ENCODE data around the gene LRRC4C.

The LRRC4C gene

GRCh38 chr11:40838181-40838683 is 621.2 kb downstream of the LRRC4C start:
- H3K36me3 ChIP-seq (ENCODE audit: insufficient read depth, low read length): no peaks in the 10 kb centered on the region
- H3K9me3 ChIP-seq (replicated peaks; ENCODE audit: low read length): peaks cover 4% of the 10 kb centered on the region

GRCh38 chr11:40827116-40827515 is 632.3 kb downstream of the LRRC4C start:
- Histone ChIP-seq H3K4me3 (ENCODE audit: low read length) (no peak overlapping the region), H3K9me3 (replicated peaks; ENCODE audit: low read length) (peaks cover 2% of the 10 kb centered on the region), H3K4me1 (ENCODE audit: control insufficient read depth, insufficient read depth, low read length) (no peaks in the 10 kb centered on the region), H3K9ac (ENCODE audit: low read depth, low read length) (no peak overlapping the region), H3K36me3 (ENCODE audit: insufficient read depth, low read length) (no peaks in the 10 kb centered on the region), H3K4me2 (ENCODE audit: low read length) (no peak overlapping the region), H3K27me3 (ENCODE audit: control insufficient read depth, insufficient read depth, low read length) (no peaks in the 10 kb centered on the region)

More at GRCh38 chr11:40838181-40838683, 621.2 kb downstream of the LRRC4C start:
- H3K4me3 ChIP-seq (ENCODE audit: low read length): no peak overlapping the region
- H3K9ac ChIP-seq (ENCODE audit: low read depth, low read length): no peak overlapping the region
- no peak overlapping the region for H3K4me2 ChIP-seq (ENCODE audit: low read length)
- no peaks in the 10 kb centered on the region for H3K4me1 ChIP-seq (ENCODE audit: control insufficient read depth, insufficient read depth, low read length)
- no peaks in the 10 kb centered on the region for H3K27me3 ChIP-seq (ENCODE audit: control insufficient read depth, insufficient read depth, low read length)

- H3K9me3 ChIP-seq (replicated peaks; ENCODE audit: low read length): peaks cover 2% of the 10 kb centered on the region
- no peaks in the 10 kb centered on the region for H3K4me1 ChIP-seq (ENCODE audit: control insufficient read depth, insufficient read depth, low read length)
- H3K9ac ChIP-seq (ENCODE audit: low read depth, low read length): no peak overlapping the region
- H3K36me3 ChIP-seq (ENCODE audit: insufficient read depth, low read length): no peaks in the 10 kb centered on the region
- H3K27me3 ChIP-seq (ENCODE audit: control insufficient read depth, insufficient read depth, low read length): no peaks in the 10 kb centered on the region
- H3K4me3 ChIP-seq (ENCODE audit: low read length): no peak overlapping the region
- no peak overlapping the region for H3K4me2 ChIP-seq (ENCODE audit: low read length)
Measured at GRCh38 chr11:40826601-40827000, 632.9 kb downstream of the LRRC4C start.

- H3K4me3 ChIP-seq (ENCODE audit: low read length): no peak overlapping the region
- no peak overlapping the region for H3K4me2 ChIP-seq (ENCODE audit: low read length)
- H3K27me3 ChIP-seq (ENCODE audit: control insufficient read depth, insufficient read depth, low read length): no peaks in the 10 kb centered on the region
- H3K36me3 ChIP-seq (ENCODE audit: insufficient read depth, low read length): no peaks in the 10 kb centered on the region
- no peaks in the 10 kb centered on the region for H3K4me1 ChIP-seq (ENCODE audit: control insufficient read depth, insufficient read depth, low read length)
- H3K9me3 ChIP-seq (replicated peaks; ENCODE audit: low read length): peaks cover 2% of the 10 kb centered on the region
- no peak overlapping the region for H3K9ac ChIP-seq (ENCODE audit: low read depth, low read length)
Measured at GRCh38 chr11:40825201-40825834, 634.1 kb downstream of the LRRC4C start.

GRCh38 chr11:40819230-40819629 is 640.2 kb downstream of the LRRC4C start:
- H3K4me1 ChIP-seq (ENCODE audit: control insufficient read depth, insufficient read depth, low read length): no peaks in the 10 kb centered on the region
- H3K27me3 ChIP-seq (ENCODE audit: control insufficient read depth, insufficient read depth, low read length): no peaks in the 10 kb centered on the region
- H3K9me3 ChIP-seq (replicated peaks; ENCODE audit: low read length): no peaks in the 10 kb centered on the region
- no peak overlapping the region for H3K4me3 ChIP-seq (ENCODE audit: low read length)
- no peaks in the 10 kb centered on the region for H3K36me3 ChIP-seq (ENCODE audit: insufficient read depth, low read length)
- no peak overlapping the region for H3K9ac ChIP-seq (ENCODE audit: low read depth, low read length)
- no peak overlapping the region for H3K4me2 ChIP-seq (ENCODE audit: low read length)

GRCh38 chr11:40816976-40817375 is 642.5 kb downstream of the LRRC4C start:
- Histone ChIP-seq H3K27me3 (ENCODE audit: control insufficient read depth, insufficient read depth, low read length) (no peaks in the 10 kb centered on the region), H3K9me3 (replicated peaks; ENCODE audit: low read length) (no peaks in the 10 kb centered on the region), H3K4me1 (ENCODE audit: control insufficient read depth, insufficient read depth, low read length) (no peaks in the 10 kb centered on the region), H3K4me3 (ENCODE audit: low read length) (no peak overlapping the region), H3K4me2 (ENCODE audit: low read length) (no peak overlapping the region), H3K36me3 (ENCODE audit: insufficient read depth, low read length) (no peaks in the 10 kb centered on the region), H3K9ac (ENCODE audit: low read depth, low read length) (no peak overlapping the region)

- H3K27me3 ChIP-seq (ENCODE audit: control insufficient read depth, insufficient read depth, low read length): no peaks in the 10 kb centered on the region
- no peaks in the 10 kb centered on the region for H3K36me3 ChIP-seq (ENCODE audit: insufficient read depth, low read length)
- no peaks in the 10 kb centered on the region for H3K4me1 ChIP-seq (ENCODE audit: control insufficient read depth, insufficient read depth, low read length)
- H3K9me3 ChIP-seq (replicated peaks; ENCODE audit: low read length): peaks cover 4% of the 10 kb centered on the region
- H3K4me3 ChIP-seq (ENCODE audit: low read length): no peak overlapping the region
- no peak overlapping the region for H3K9ac ChIP-seq (ENCODE audit: low read depth, low read length)
- no peak overlapping the region for H3K4me2 ChIP-seq (ENCODE audit: low read length)
Measured at GRCh38 chr11:40797981-40798380, 661.5 kb downstream of the LRRC4C start.

GRCh38 chr11:40787224-40787623 is 672.2 kb downstream of the LRRC4C start:
- no peak overlapping the region for H3K9ac ChIP-seq (ENCODE audit: low read depth, low read length)
- H3K4me3 ChIP-seq (ENCODE audit: low read length): no peak overlapping the region
- H3K4me2 ChIP-seq (ENCODE audit: low read length): no peak overlapping the region
- no peaks in the 10 kb centered on the region for H3K4me1 ChIP-seq (ENCODE audit: control insufficient read depth, insufficient read depth, low read length)
- no peaks in the 10 kb centered on the region for H3K27me3 ChIP-seq (ENCODE audit: control insufficient read depth, insufficient read depth, low read length)
- H3K36me3 ChIP-seq (ENCODE audit: insufficient read depth, low read length): no peaks in the 10 kb centered on the region
- H3K9me3 ChIP-seq (replicated peaks; ENCODE audit: low read length): no peaks in the 10 kb centered on the region

- Histone ChIP-seq H3K9me3 (replicated peaks; ENCODE audit: low read length) (peaks cover 8% of the 10 kb centered on the region), H3K9ac (ENCODE audit: low read depth, low read length) (no peak overlapping the region), H3K4me3 (ENCODE audit: low read length) (no peak overlapping the region), H3K4me2 (ENCODE audit: low read length) (no peak overlapping the region), H3K36me3 (ENCODE audit: insufficient read depth, low read length) (no peaks in the 10 kb centered on the region), H3K27me3 (ENCODE audit: control insufficient read depth, insufficient read depth, low read length) (no peaks in the 10 kb centered on the region), H3K4me1 (ENCODE audit: control insufficient read depth, insufficient read depth, low read length) (no peaks in the 10 kb centered on the region)
Measured at GRCh38 chr11:40763046-40763445, 696.4 kb downstream of the LRRC4C start.

GRCh38 chr11:40759341-40759740 is 700.1 kb downstream of the LRRC4C start:
- Histone ChIP-seq H3K4me3 (ENCODE audit: low read length) (no peak overlapping the region), H3K9me3 (replicated peaks; ENCODE audit: low read length) (peaks cover 10% of the 10 kb centered on the region), H3K4me1 (ENCODE audit: control insufficient read depth, insufficient read depth, low read length) (no peaks in the 10 kb centered on the region), H3K36me3 (ENCODE audit: insufficient read depth, low read length) (no peaks in the 10 kb centered on the region), H3K9ac (ENCODE audit: low read depth, low read length) (no peak overlapping the region), H3K27me3 (ENCODE audit: control insufficient read depth, insufficient read depth, low read length) (no peaks in the 10 kb centered on the region), H3K4me2 (ENCODE audit: low read length) (no peak overlapping the region)

DNA sequence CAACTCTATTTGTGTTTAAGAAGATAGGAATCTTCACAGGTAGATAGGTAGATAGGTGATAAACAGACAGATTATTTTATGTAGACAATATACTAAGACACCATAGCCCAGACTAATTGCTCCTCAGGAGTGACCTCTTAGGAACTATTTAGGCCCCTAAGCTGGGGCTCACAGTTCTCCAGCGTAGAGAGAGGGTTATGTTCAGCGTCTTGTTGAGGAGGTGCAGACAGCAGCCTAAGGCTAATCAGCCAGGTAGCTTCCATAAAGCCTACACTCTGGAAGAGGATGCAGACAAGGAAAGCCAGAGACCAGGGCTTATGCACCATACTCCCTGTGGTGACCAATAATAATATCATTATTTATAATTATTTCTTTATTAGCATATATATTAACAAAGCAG is 705.2 kb downstream of the LRRC4C start:
- H3K4me1 ChIP-seq (ENCODE audit: control insufficient read depth, insufficient read depth, low read length): no peaks in the 10 kb centered on the region
- H3K27me3 ChIP-seq (ENCODE audit: control insufficient read depth, insufficient read depth, low read length): no peaks in the 10 kb centered on the region

DNA sequence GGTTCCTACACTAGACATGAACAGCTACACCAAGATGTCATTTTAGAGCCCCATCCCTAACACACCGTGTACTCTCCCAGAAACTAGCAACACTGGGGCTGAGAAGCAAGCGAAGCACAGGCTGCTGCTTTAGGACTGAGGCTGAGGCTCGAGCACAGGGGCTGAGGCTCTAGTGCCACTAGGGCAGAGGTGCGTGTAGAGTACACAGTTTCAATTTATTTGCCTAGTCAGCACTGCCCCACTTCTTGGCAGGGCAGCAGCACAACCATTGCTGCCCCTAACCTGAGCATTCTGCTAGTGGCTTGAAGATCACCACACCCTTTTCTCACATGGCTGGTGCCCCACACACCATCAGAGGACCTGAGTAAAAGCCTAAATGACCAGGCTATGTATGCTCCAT is 713.2 kb downstream of the LRRC4C start:
- H3K9me3 ChIP-seq (replicated peaks; ENCODE audit: low read length): peaks cover 12% of the 10 kb centered on the region
- H3K4me2 ChIP-seq (ENCODE audit: low read length): no peak overlapping the region
- H3K9ac ChIP-seq (ENCODE audit: low read depth, low read length): no peak overlapping the region
- H3K4me1 ChIP-seq (ENCODE audit: control insufficient read depth, insufficient read depth, low read length): no peaks in the 10 kb centered on the region
- H3K27me3 ChIP-seq (ENCODE audit: control insufficient read depth, insufficient read depth, low read length): no peaks in the 10 kb centered on the region
- H3K4me3 ChIP-seq (ENCODE audit: low read length): no peak overlapping the region
- no peaks in the 10 kb centered on the region for H3K36me3 ChIP-seq (ENCODE audit: insufficient read depth, low read length)

More for the DNA sequence above, 705.2 kb downstream of the LRRC4C start:
- Histone ChIP-seq H3K9me3 (replicated peaks; ENCODE audit: low read length) (peaks cover 2% of the 10 kb centered on the region), H3K4me3 (ENCODE audit: low read length) (no peak overlapping the region), H3K9ac (ENCODE audit: low read depth, low read length) (no peak overlapping the region), H3K36me3 (ENCODE audit: insufficient read depth, low read length) (no peaks in the 10 kb centered on the region), H3K4me2 (ENCODE audit: low read length) (no peak overlapping the region)

Measured in skeletal muscle satellite cell (primary cell).